ENCODE data around the gene MAGI3.

MAGI3 gene

GRCh38 chr1:113683384-113684152 lies 293.3 kb downstream of the MAGI3 start:
- Histone ChIP-seq H3K4me1 (ENCODE audit: control extremely low read depth in 1 of 4, control insufficient read depth in 4 of 4, insufficient read depth in 4 of 4, low read length in 3 of 4) (no peaks in the 10 kb centered on the region), H3K9me3 (ENCODE audit: control extremely low read depth in 1 of 5, control insufficient read depth in 4 of 5, insufficient read depth in 2 of 5, low read depth in 1 of 5, low read length in 4 of 5) (no peaks in the 10 kb centered on the region), H3K27ac (ENCODE audit: insufficient read depth in 1 of 2, low read depth in 1 of 2, low read length in 2 of 2, poor library complexity in 1 of 2, severe bottlenecking in 2 of 2) (no peak overlapping the region), H3K4me3 (ENCODE audit: control insufficient read depth in 1 of 7, extremely low read depth in 1 of 7, insufficient read depth in 4 of 7, low read depth in 2 of 7, low read length in 6 of 7) (no peak overlapping the region), H3K27me3 (replicated peaks in 2 of 5; ENCODE audit: control insufficient read depth in 4 of 5, insufficient read depth in 5 of 5, low read length in 4 of 5) (no peaks in the 10 kb centered on the region), H3K36me3 (ENCODE audit: control insufficient read depth in 4 of 4, insufficient read depth in 4 of 4, low read length in 3 of 4) (peaks cover 0 to 4% (median 0%) of the 10 kb centered on the region in 4 experiments)
- 66% methylated on average over 7 of the region's 8 CpGs for WGBS (ENCODE audit: insufficient coverage)
- ChIA-PET CTCF (no interaction called here), POLR2A (interaction anchor here (0.7 kb wide), 1 partner anchor 418 kb away, joined by 3 read pairs; no protein-coding TSS in a partner anchor)
- DNase-seq, result no peak

- CTCF ChIA-PET, result no interaction called here
- WGBS (ENCODE audit: insufficient coverage), result 100% methylated on average over 1 of the region's 6 CpGs
- peaks cover 0 to 4% (median 0%) of the 10 kb centered on the region in 4 experiments for H3K36me3 ChIP-seq (ENCODE audit: control insufficient read depth in 4 of 4, insufficient read depth in 4 of 4, low read length in 3 of 4)
These were observed 293.8 kb downstream of the MAGI3 start for GRCh38 chr1:113684153-113684541.

GRCh38 chr1:113686891-113687618 lies 296.7 kb downstream of the MAGI3 start:
- Histone ChIP-seq H3K4me1 (ENCODE audit: control extremely low read depth in 1 of 4, control insufficient read depth in 4 of 4, insufficient read depth in 4 of 4, low read length in 3 of 4) (no peaks in the 10 kb centered on the region), H3K36me3 (ENCODE audit: control insufficient read depth in 4 of 4, insufficient read depth in 4 of 4, low read length in 3 of 4) (peaks cover under 1 to 11% (median 2%) of the 10 kb centered on the region in 4 experiments), H3K9me3 (ENCODE audit: control extremely low read depth in 1 of 5, control insufficient read depth in 4 of 5, insufficient read depth in 2 of 5, low read depth in 1 of 5, low read length in 4 of 5) (no peaks in the 10 kb centered on the region), H3K4me3 (ENCODE audit: control insufficient read depth in 1 of 7, extremely low read depth in 1 of 7, insufficient read depth in 4 of 7, low read depth in 2 of 7, low read length in 6 of 7) (no peak overlapping the region), H3K27me3 (replicated peaks in 2 of 5; ENCODE audit: control insufficient read depth in 4 of 5, insufficient read depth in 5 of 5, low read length in 4 of 5) (no peaks in the 10 kb centered on the region), H3K27ac (ENCODE audit: insufficient read depth in 1 of 2, low read depth in 1 of 2, low read length in 2 of 2, poor library complexity in 1 of 2, severe bottlenecking in 2 of 2) (no peak overlapping the region)
- 100% methylated on average over 1 of the region's 3 CpGs for WGBS (ENCODE audit: insufficient coverage)
- CTCF ChIA-PET, result interaction anchor here (0.6 to 1.2 kb wide), 3 partner anchors 17 to 614 kb away, joined by 3 to 4 read pairs (median 3); partner anchors contain the start of gene LRIG2
- no peak for DNase-seq
- POLR2A ChIA-PET, result no interaction called here

More at GRCh38 chr1:113684153-113684541, 293.8 kb downstream of the MAGI3 start:
- no peaks in the 10 kb centered on the region for H3K9me3 ChIP-seq (ENCODE audit: control extremely low read depth in 1 of 5, control insufficient read depth in 4 of 5, insufficient read depth in 2 of 5, low read depth in 1 of 5, low read length in 4 of 5)
- POLR2A ChIA-PET, result interaction anchor here (0.7 kb wide), 1 partner anchor 419 kb away, joined by 3 read pairs; no protein-coding TSS in a partner anchor
- no peaks in the 10 kb centered on the region for H3K4me1 ChIP-seq (ENCODE audit: control extremely low read depth in 1 of 4, control insufficient read depth in 4 of 4, insufficient read depth in 4 of 4, low read length in 3 of 4)
- no peaks in the 10 kb centered on the region for H3K27me3 ChIP-seq (replicated peaks in 2 of 5; ENCODE audit: control insufficient read depth in 4 of 5, insufficient read depth in 5 of 5, low read length in 4 of 5)
- peak in 1 of 3 donors; percentile 46 for DNase-seq
- H3K27ac ChIP-seq (ENCODE audit: insufficient read depth in 1 of 2, low read depth in 1 of 2, low read length in 2 of 2, poor library complexity in 1 of 2, severe bottlenecking in 2 of 2), result no peak overlapping the region
- H3K4me3 ChIP-seq (ENCODE audit: control insufficient read depth in 1 of 7, extremely low read depth in 1 of 7, insufficient read depth in 4 of 7, low read depth in 2 of 7, low read length in 6 of 7), result no peak overlapping the region

GRCh38 chr1:113691184-113691583 lies 300.9 kb downstream of the MAGI3 start:
- Histone ChIP-seq H3K4me1 (ENCODE audit: control extremely low read depth in 1 of 4, control insufficient read depth in 4 of 4, insufficient read depth in 4 of 4, low read length in 3 of 4) (no peaks in the 10 kb centered on the region), H3K4me3 (ENCODE audit: control insufficient read depth in 1 of 7, extremely low read depth in 1 of 7, insufficient read depth in 4 of 7, low read depth in 2 of 7, low read length in 6 of 7) (no peak overlapping the region), H3K9me3 (ENCODE audit: control extremely low read depth in 1 of 5, control insufficient read depth in 4 of 5, insufficient read depth in 2 of 5, low read depth in 1 of 5, low read length in 4 of 5) (peaks cover 0 to 20% (median 7%) of the 10 kb centered on the region in 5 experiments), H3K27ac (ENCODE audit: insufficient read depth in 1 of 2, low read depth in 1 of 2, low read length in 2 of 2, poor library complexity in 1 of 2, severe bottlenecking in 2 of 2) (no peak overlapping the region), H3K27me3 (replicated peaks in 2 of 5; ENCODE audit: control insufficient read depth in 4 of 5, insufficient read depth in 5 of 5, low read length in 4 of 5) (no peaks in the 10 kb centered on the region), H3K36me3 (ENCODE audit: control insufficient read depth in 4 of 4, insufficient read depth in 4 of 4, low read length in 3 of 4) (peaks cover 6 to 17% (median 15%) of the 10 kb centered on the region in 4 experiments)
- ChIA-PET CTCF (no interaction called here), POLR2A (no interaction called here)
- 100% methylated on average over 1 of the region's 2 CpGs for whole genome bisulfite sequencing (ENCODE audit: insufficient coverage)
- DNase-seq, result peak in 1 of 3 donors; percentile 27

GRCh38 chr1:113692342-113692741 lies 302.0 kb downstream of the MAGI3 start:
- POLR2A ChIA-PET, result no interaction called here
- no CpG with 5 or more reads among the region's 2 CpGs for WGBS (ENCODE audit: insufficient coverage)
- peaks cover 0 to 20% (median 7%) of the 10 kb centered on the region in 5 experiments for H3K9me3 ChIP-seq (ENCODE audit: control extremely low read depth in 1 of 5, control insufficient read depth in 4 of 5, insufficient read depth in 2 of 5, low read depth in 1 of 5, low read length in 4 of 5)
- CTCF ChIA-PET, result interaction anchor here (0.6 kb wide), 1 partner anchor 843 kb away, joined by 3 read pairs; no protein-coding TSS in a partner anchor
- H3K4me3 ChIP-seq (ENCODE audit: control insufficient read depth in 1 of 7, extremely low read depth in 1 of 7, insufficient read depth in 4 of 7, low read depth in 2 of 7, low read length in 6 of 7), result no peak overlapping the region
- no peak overlapping the region for H3K27ac ChIP-seq (ENCODE audit: insufficient read depth in 1 of 2, low read depth in 1 of 2, low read length in 2 of 2, poor library complexity in 1 of 2, severe bottlenecking in 2 of 2)
- peaks cover 14 to 28% (median 21%) of the 10 kb centered on the region in 4 experiments for H3K36me3 ChIP-seq (ENCODE audit: control insufficient read depth in 4 of 4, insufficient read depth in 4 of 4, low read length in 3 of 4)
- H3K27me3 ChIP-seq (replicated peaks in 2 of 5; ENCODE audit: control insufficient read depth in 4 of 5, insufficient read depth in 5 of 5, low read length in 4 of 5), result no peaks in the 10 kb centered on the region
- peak in 1 of 3 donors; percentile 13 for DNase-seq
- no peaks in the 10 kb centered on the region for H3K4me1 ChIP-seq (ENCODE audit: control extremely low read depth in 1 of 4, control insufficient read depth in 4 of 4, insufficient read depth in 4 of 4, low read length in 3 of 4)

- Histone ChIP-seq H3K4me1 (ENCODE audit: control extremely low read depth in 1 of 4, control insufficient read depth in 4 of 4, insufficient read depth in 4 of 4, low read length in 3 of 4) (no peaks in the 10 kb centered on the region), H3K9me3 (ENCODE audit: control extremely low read depth in 1 of 5, control insufficient read depth in 4 of 5, insufficient read depth in 2 of 5, low read depth in 1 of 5, low read length in 4 of 5) (peaks cover 0 to 20% (median 7%) of the 10 kb centered on the region in 5 experiments), H3K27ac (ENCODE audit: insufficient read depth in 1 of 2, low read depth in 1 of 2, low read length in 2 of 2, poor library complexity in 1 of 2, severe bottlenecking in 2 of 2) (no peak overlapping the region), H3K27me3 (replicated peaks in 2 of 5; ENCODE audit: control insufficient read depth in 4 of 5, insufficient read depth in 5 of 5, low read length in 4 of 5) (no peaks in the 10 kb centered on the region), H3K36me3 (ENCODE audit: control insufficient read depth in 4 of 4, insufficient read depth in 4 of 4, low read length in 3 of 4) (peaks cover 16 to 33% (median 23%) of the 10 kb centered on the region in 4 experiments), H3K4me3 (ENCODE audit: control insufficient read depth in 1 of 7, extremely low read depth in 1 of 7, insufficient read depth in 4 of 7, low read depth in 2 of 7, low read length in 6 of 7) (no peak overlapping the region)
- ChIA-PET POLR2A (no interaction called here), CTCF (interaction anchor here (0.6 to 1.3 kb wide), 2 partner anchors 18 to 844 kb away, joined by 3 read pairs; no protein-coding TSS in a partner anchor)
- 98% methylated on average over 4 of the region's 4 CpGs for WGBS (ENCODE audit: insufficient coverage)
- DNase-seq, result no peak
These were observed 302.6 kb downstream of the MAGI3 start for GRCh38 chr1:113692824-113693431.

Measured in common myeloid progenitor, CD34-positive (primary cell).